Thoracic aorta (tissue), 2 donors: Measurements from ENCODE around the gene AHNAK. TPM values are rescaled to one million over a fixed set of nuclear protein-coding genes. Genes with fewer than 3 reads are reported as not detected.

Source experiments
- ATAC-seq: fragments of 150-250 bp; one replicate; pipeline ENCODE4 v1.8.0; 2017; ENCODE audit warnings: low read depth; ENCODE audit not compliant: insufficient number of reproducible peaks, low FRiP score
- DNase-seq: peaks from one replicate; pipeline ENCODE4 v3.0.0-alpha.2; 2020; ENCODE audit warnings: low spot score
- H3K27ac ChIP-seq, 2 donors: fragments of 200-600 bp; sonication (generic); 1 replicate in 1 of 2; 2 replicates in 1 of 2; pipeline ENCODE4 v1.5.1; 2016; ENCODE audit warnings: mild to moderate bottlenecking in 2 of 2, moderate library complexity in 2 of 2
- H3K27me3 ChIP-seq: fragments of 200-600 bp; sonication (generic); replicated peaks from 2 replicates; pipeline ENCODE4 v1.6.0; 2016; ENCODE audit warnings: mild to moderate bottlenecking; ENCODE audit not compliant: insufficient read depth
- H3K36me3 ChIP-seq: fragments of 200-600 bp; sonication (generic); one replicate; pipeline ENCODE4 v1.5.1; 2016
- H3K4me1 ChIP-seq, 2 donors: fragments of 200-600 bp; sonication (generic); 1 replicate in 1 of 2; 2 replicates in 1 of 2; pipeline versions ENCODE4 v1.5.1 to v1.6.0; 2016; ENCODE audit warnings: low read depth in 2 of 2, mild to moderate bottlenecking in 1 of 2; ENCODE audit not compliant: control insufficient read depth in 1 of 2
- H3K4me3 ChIP-seq: fragments of 200-600 bp; sonication (generic); 2 replicates; pipeline ENCODE4 v1.5.1; 2016; ENCODE audit warnings: mild to moderate bottlenecking
- H3K9me3 ChIP-seq: fragments of 200-600 bp; sonication (generic); 2 replicates; pipeline ENCODE4 v1.5.1; 2016
- CTCF ChIP-seq: fragments of 200-600 bp; sonication (generic); IDR thresholded peaks from one replicate; pipeline ENCODE4 v1.5.1; 2019; ENCODE audit warnings: antibody characterized with exemption
- total RNA-seq, 2 donors: library from RNA; depleted of rRNA; stranded (reverse); fragments of >200 nt; gene quantifications; one replicate each; pipeline versions ENCODE4 v1.1.0 to v1.2.3, GENCODE V29; 2016

AHNAK gene
- total RNA-seq, 2 donors from 2014 or later: 1,009 to 1,046 TPM

- Histone ChIP-seq H3K9me3 (no peaks in the 10 kb centered on the region), H3K4me3 (peak overlapping the region; percentile 51)
Measured at GRCh38 chr11:62402226-62402959, 144.2 kb downstream of the AHNAK start.

DNA sequence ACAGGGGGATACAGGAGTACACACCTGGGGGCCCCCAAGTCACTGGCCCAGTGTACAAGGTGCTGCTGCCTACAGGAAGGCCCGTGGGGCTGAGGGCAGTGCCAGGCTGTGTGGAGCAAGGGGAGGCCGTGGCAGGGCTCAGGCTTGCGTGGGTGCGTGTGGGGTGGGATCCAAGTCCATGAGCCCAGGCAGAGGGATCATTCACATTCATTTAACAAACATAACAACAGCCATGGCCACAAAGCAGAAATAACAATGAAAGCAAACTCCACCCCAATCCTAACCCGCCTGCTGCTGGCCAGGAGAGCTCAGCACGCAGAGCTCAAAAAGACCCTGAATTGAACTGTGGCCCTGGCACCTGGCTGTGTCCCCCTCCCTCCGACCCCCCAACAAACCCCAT lies 144.8 kb downstream of the AHNAK start:
- DNase-seq (no peak), ATAC-seq (no peak)
- Histone ChIP-seq H3K27ac (peak overlapping the region; percentile 76 to 80), H3K36me3 (no peaks in the 10 kb centered on the region), H3K9me3 (no peaks in the 10 kb centered on the region), H3K4me1 (peaks cover 48 to 68% of the 10 kb centered on the region in 2 donors), H3K27me3 (no peaks in the 10 kb centered on the region), H3K4me3 (peak overlapping the region; percentile 51)
- no peak for TF ChIP-seq CTCF

More at GRCh38 chr11:62402226-62402959, 144.2 kb downstream of the AHNAK start:
- H3K4me1 ChIP-seq: peaks cover 48 to 63% of the 10 kb centered on the region in 2 donors
- DNase-seq (no peak), ATAC-seq (peak; percentile 41)
- no peak for TF ChIP-seq CTCF
- H3K27me3 ChIP-seq: no peaks in the 10 kb centered on the region
- peak overlapping the region; percentile 76 to 80 for H3K27ac ChIP-seq
- H3K36me3 ChIP-seq: no peaks in the 10 kb centered on the region

GRCh38 chr11:62401356-62401755 lies 145.2 kb downstream of the AHNAK start:
- TF ChIP-seq CTCF: no peak
- Histone ChIP-seq H3K9me3 (no peaks in the 10 kb centered on the region), H3K27me3 (no peaks in the 10 kb centered on the region), H3K4me3 (peak overlapping the region; percentile 51), H3K27ac (peak overlapping the region; percentile 76 to 80), H3K4me1 (peaks cover 48 to 70% of the 10 kb centered on the region in 2 donors), H3K36me3 (no peaks in the 10 kb centered on the region)
- no peak for ATAC-seq
- DNase-seq: no peak

GRCh38 chr11:62400760-62401159 lies 145.8 kb downstream of the AHNAK start:
- peak overlapping the region; percentile 51 for H3K4me3 ChIP-seq
- no peaks in the 10 kb centered on the region for H3K27me3 ChIP-seq
- DNase-seq (peak; percentile 51), ATAC-seq (peak; percentile 32)
- peaks cover 48 to 72% of the 10 kb centered on the region in 2 donors for H3K4me1 ChIP-seq
- H3K9me3 ChIP-seq: no peaks in the 10 kb centered on the region
- no peak for TF ChIP-seq CTCF
- H3K36me3 ChIP-seq: no peaks in the 10 kb centered on the region
- H3K27ac ChIP-seq: peak overlapping the region; percentile 76 to 80

DNA sequence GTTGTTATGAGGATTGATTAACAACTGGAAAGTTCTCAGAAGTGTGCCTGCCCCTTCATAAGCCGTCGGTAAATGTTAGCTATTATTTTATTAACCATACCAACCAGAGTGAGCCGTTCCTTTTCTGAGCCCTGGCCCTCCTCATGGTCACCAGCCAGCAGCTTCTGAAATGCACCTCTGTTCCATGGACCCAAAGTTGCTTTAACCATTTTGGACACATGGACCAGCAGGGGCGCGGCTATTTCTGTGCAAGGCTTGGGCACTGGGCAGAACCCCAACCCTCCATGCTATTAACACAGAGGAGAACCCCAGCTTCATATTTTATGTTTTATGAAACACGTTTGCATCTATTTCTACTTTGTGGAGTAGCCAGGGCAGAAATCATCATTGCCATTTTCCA lies 146.3 kb downstream of the AHNAK start:
- Histone ChIP-seq H3K27me3 (no peaks in the 10 kb centered on the region), H3K4me3 (peak overlapping the region; percentile 51), H3K4me1 (peaks cover 51 to 76% of the 10 kb centered on the region in 2 donors), H3K36me3 (no peaks in the 10 kb centered on the region), H3K9me3 (no peaks in the 10 kb centered on the region), H3K27ac (peak overlapping the region; percentile 76 to 80)
- no peak for TF ChIP-seq CTCF
- no peak for ATAC-seq
- no peak for DNase-seq
